ENCODE data around the gene NOTCH4. TPM values are rescaled to one million over a fixed set of nuclear protein-coding genes. Genes with fewer than 3 reads are reported as not detected.
A peak's percentile ranks its signal among the peaks of the same experiment; 100 is the strongest.

Gene NOTCH4
- total and polyA plus RNA-seq, 2 donors (not counting 3 experiments of a cell fraction or from before 2014, with no cell fraction given), result 41.7 to 114 TPM

DNA sequence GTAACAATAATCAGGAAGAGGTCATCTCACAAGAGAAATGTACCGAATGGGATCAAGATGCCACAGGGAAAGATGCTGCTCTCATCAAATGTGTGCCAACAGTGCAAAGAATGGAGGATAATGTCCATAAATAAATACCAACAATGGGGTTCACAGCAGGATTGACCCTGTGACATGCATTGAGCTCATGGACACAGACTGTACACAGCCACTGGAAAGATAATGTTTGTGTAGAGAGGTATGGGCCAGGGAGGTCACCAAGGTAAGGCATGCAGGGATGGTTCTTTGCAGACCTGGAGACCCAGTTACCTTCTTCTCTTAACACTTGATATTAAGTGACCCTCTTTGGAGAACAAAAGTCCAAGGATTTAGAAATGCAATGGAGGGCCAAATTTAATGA is 49.5 kb downstream of the NOTCH4 start:
- Histone ChIP-seq H3K4me2 (ENCODE audit: insufficient read depth, low read length) (peak overlapping the region; percentile 82), H3K79me2 (ENCODE audit: control insufficient read depth, insufficient read depth, low read length) (peaks cover 21% of the 10 kb centered on the region), H3K27ac (ENCODE audit: insufficient read depth, low read depth, low read length) (no peak overlapping the region), H3K36me3 (ENCODE audit: control insufficient read depth in 2 of 2, extremely low read depth in 1 of 2, insufficient read depth in 2 of 2, low read length in 2 of 2) (peaks cover 0 to 8% of the 10 kb centered on the region in 2 experiments), H2AFZ (ENCODE audit: low read depth, low read length) (no peak overlapping the region), H3K4me1 (ENCODE audit: control insufficient read depth, extremely low read depth, insufficient read depth, low read length) (peaks cover 30% of the 10 kb centered on the region), H4K20me1 (replicated peaks; ENCODE audit: control insufficient read depth, extremely low read depth, insufficient read depth, low read length) (no peaks in the 10 kb centered on the region), H3K9me1 (replicated peaks; ENCODE audit: control insufficient read depth, extremely low read depth, insufficient read depth, low read length) (no peaks in the 10 kb centered on the region), H3K4me3 (replicated peaks in 1 of 3; ENCODE audit: insufficient read depth in 1 of 3, low read depth in 1 of 3, low read length in 3 of 3) (no peak overlapping the region), H3K9ac (replicated peaks; ENCODE audit: extremely low read depth, insufficient read depth, low read length) (no peak overlapping the region), H3K9me3 (replicated peaks; ENCODE audit: control insufficient read depth, insufficient read depth, low read length) (no peaks in the 10 kb centered on the region), H3K27me3 (ENCODE audit: control insufficient read depth in 2 of 2, insufficient read depth in 2 of 2, low read length in 2 of 2) (no peaks in the 10 kb centered on the region)
- ChIA-PET CTCF (no interaction called here), POLR2A (no interaction called here)
- dilution Hi-C loops (cut with MboI; ENCODE audit: extremely low pct_ligation_motif_present, low sequenced_read_pairs), result no loop called here
- no peak for FAIRE-seq
- TF ChIP-seq, protein P1, sequence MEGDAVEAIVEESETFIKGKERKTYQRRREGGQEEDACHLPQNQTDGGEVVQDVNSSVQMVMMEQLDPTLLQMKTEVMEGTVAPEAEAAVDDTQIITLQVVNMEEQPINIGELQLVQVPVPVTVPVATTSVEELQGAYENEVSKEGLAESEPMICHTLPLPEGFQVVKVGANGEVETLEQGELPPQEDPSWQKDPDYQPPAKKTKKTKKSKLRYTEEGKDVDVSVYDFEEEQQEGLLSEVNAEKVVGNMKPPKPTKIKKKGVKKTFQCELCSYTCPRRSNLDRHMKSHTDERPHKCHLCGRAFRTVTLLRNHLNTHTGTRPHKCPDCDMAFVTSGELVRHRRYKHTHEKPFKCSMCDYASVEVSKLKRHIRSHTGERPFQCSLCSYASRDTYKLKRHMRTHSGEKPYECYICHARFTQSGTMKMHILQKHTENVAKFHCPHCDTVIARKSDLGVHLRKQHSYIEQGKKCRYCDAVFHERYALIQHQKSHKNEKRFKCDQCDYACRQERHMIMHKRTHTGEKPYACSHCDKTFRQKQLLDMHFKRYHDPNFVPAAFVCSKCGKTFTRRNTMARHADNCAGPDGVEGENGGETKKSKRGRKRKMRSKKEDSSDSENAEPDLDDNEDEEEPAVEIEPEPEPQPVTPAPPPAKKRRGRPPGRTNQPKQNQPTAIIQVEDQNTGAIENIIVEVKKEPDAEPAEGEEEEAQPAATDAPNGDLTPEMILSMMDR (IDR thresholded peaks at IDR 0.05; ENCODE audit: extremely low read depth in 1 of 2, insufficient read depth in 1 of 2, low read depth in 1 of 2, low read length in 2 of 2), result no peak
- TF ChIP-seq POLR2A (IDR thresholded peaks at IDR 0.05; ENCODE audit: low read depth, low read length) (no peak), MYC (IDR thresholded peaks at IDR 0.05; ENCODE audit: low read depth, low read length) (no peak), FOS (IDR thresholded peaks at IDR 0.05; ENCODE audit: borderline replicate concordance, insufficient read depth, low read length) (no peak), POLR2AphosphoS5 (IDR thresholded peaks at IDR 0.05; ENCODE audit: insufficient read depth, low read depth, low read length) (no peak), EZH2 (IDR thresholded peaks at IDR 0.05; ENCODE audit: borderline replicate concordance, low read depth, low read length, severe bottlenecking) (no peak)
- TF ChIP-seq, protein P2, sequence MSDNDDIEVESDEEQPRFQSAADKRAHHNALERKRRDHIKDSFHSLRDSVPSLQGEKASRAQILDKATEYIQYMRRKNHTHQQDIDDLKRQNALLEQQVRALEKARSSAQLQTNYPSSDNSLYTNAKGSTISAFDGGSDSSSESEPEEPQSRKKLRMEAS (IDR thresholded peaks at IDR 0.05; ENCODE audit: insufficient read depth, insufficient read length), result no peak
- DNase-seq (ENCODE audit: low read depth, low spot score), result no peak
- no TSS peak for BruUV-seq (replicated peaks)
- intact Hi-C loops (cut with micrococcal nuclease), result no loop called here

All from endothelial cell of umbilical vein (primary cell).